Calu3 (cell line): Measurements from ENCODE around the gene C10orf90. TPM values are rescaled to one million over a fixed set of nuclear protein-coding genes. Genes with fewer than 3 reads are reported as not detected.

Source experiments
- BruUV-seq: library from RNA; stranded (reverse); fragments of 400-500 nt; replicated peaks from 2 replicates; lab custom pipeline; 2021; lab: Mats Ljungman, UMichigan
- CTCF ChIA-PET: fragments of 300-600 bp; sonication (Branson Sonifier 250); formaldehyde crosslinking; loops from one replicate; lab custom pipeline; 2022; ENCODE audit warnings: antibody characterized with exemption; lab: Charles Lee
- DNase-seq: peaks from one replicate; pipeline ENCODE4 v3.0.0; 2022
- H3K27ac Mint-ChIP-seq: one replicate; pipeline ENCODE4 v1.8.0; 2022; ENCODE audit warnings: mixed read lengths; ENCODE audit not compliant: unreplicated experiment
- H3K27me3 Mint-ChIP-seq: one replicate; pipeline ENCODE4 v1.8.0; 2022; ENCODE audit warnings: mixed read lengths; ENCODE audit not compliant: unreplicated experiment
- H3K36me3 Mint-ChIP-seq: one replicate; pipeline ENCODE4 v1.8.0; 2022; ENCODE audit warnings: mild to moderate bottlenecking, moderate library complexity, mixed read lengths; ENCODE audit not compliant: insufficient read depth, unreplicated experiment
- H3K4me1 Mint-ChIP-seq: one replicate; pipeline ENCODE4 v1.8.0; 2022; ENCODE audit warnings: mild to moderate bottlenecking, low read depth, mixed read lengths; ENCODE audit not compliant: unreplicated experiment
- H3K4me3 Mint-ChIP-seq: one replicate; pipeline ENCODE4 v1.8.0; 2022; ENCODE audit warnings: mild to moderate bottlenecking, low read depth, moderate library complexity, mixed read lengths; ENCODE audit not compliant: unreplicated experiment
- H3K9me3 Mint-ChIP-seq: one replicate; pipeline ENCODE4 v1.8.0; 2022; ENCODE audit warnings: low read depth, mixed read lengths; ENCODE audit not compliant: unreplicated experiment
- CTCF ChIP-seq: fragments of 200-600 bp; IDR thresholded peaks from one replicate; pipeline ENCODE4 v1.8.0; 2022; ENCODE audit warnings: antibody characterized with exemption; ENCODE audit not compliant: unreplicated experiment
- intact Hi-C: fragments of 100-400 bp; cut with micrococcal nuclease; formaldehyde crosslinking; loops from one replicate; pipeline ENCODE4 v1.10.0; 2022; ENCODE audit not compliant: unreplicated experiment
- total RNA-seq: library from RNA; stranded (reverse); gene quantifications from 2 replicates; pipeline ENCODE4 v1.2.3, GENCODE V29; 2022

C10orf90 gene
- total RNA-seq, 1 experiment from 2014 or later: not detected

- intact Hi-C loops: no loop called here
- no peak for DNase-seq
- CTCF ChIA-PET: no interaction called here
- peaks cover 19% of the 10 kb centered on the region for H3K27me3 Mint-ChIP-seq
- H3K4me1 Mint-ChIP-seq: no peaks in the 10 kb centered on the region
- H3K27ac Mint-ChIP-seq: no peak overlapping the region
- no TSS peak for BruUV-seq
- H3K4me3 Mint-ChIP-seq: no peak overlapping the region
- no peaks in the 10 kb centered on the region for H3K36me3 Mint-ChIP-seq
- H3K9me3 Mint-ChIP-seq: peaks cover 3% of the 10 kb centered on the region
- no peak for TF ChIP-seq CTCF
These were observed 6.6 kb downstream of the C10orf90 start for GRCh38 chr10:126663880-126664279.

- Mint-ChIP-seq H3K36me3 (no peaks in the 10 kb centered on the region), H3K27me3 (peaks cover 19% of the 10 kb centered on the region), H3K9me3 (peaks cover 3% of the 10 kb centered on the region), H3K27ac (no peak overlapping the region), H3K4me1 (no peaks in the 10 kb centered on the region), H3K4me3 (no peak overlapping the region)
- no TSS peak for BruUV-seq
- DNase-seq: no peak
- intact Hi-C loops: no loop called here
- CTCF ChIA-PET: no interaction called here
- TF ChIP-seq CTCF: no peak
These were observed 7.2 kb downstream of the C10orf90 start for GRCh38 chr10:126663328-126663727.

GRCh38 chr10:126661841-126662515 is 8.5 kb downstream of the C10orf90 start:
- CTCF ChIA-PET: no interaction called here
- Mint-ChIP-seq H3K9me3 (peaks cover 3% of the 10 kb centered on the region), H3K4me1 (no peaks in the 10 kb centered on the region), H3K4me3 (no peak overlapping the region), H3K27me3 (peaks cover 19% of the 10 kb centered on the region), H3K36me3 (no peaks in the 10 kb centered on the region), H3K27ac (no peak overlapping the region)
- intact Hi-C loops: no loop called here
- no TSS peak for BruUV-seq
- no peak for TF ChIP-seq CTCF
- DNase-seq: no peak

- no peak for TF ChIP-seq CTCF
These were observed 9.1 kb downstream of the C10orf90 start for GRCh38 chr10:126661356-126661755.

More at GRCh38 chr10:126661356-126661755, 9.1 kb downstream of the C10orf90 start:
- BruUV-seq: no TSS peak
- H3K4me3 Mint-ChIP-seq: no peak overlapping the region
- H3K27me3 Mint-ChIP-seq: peaks cover 19% of the 10 kb centered on the region
- no peak overlapping the region for H3K27ac Mint-ChIP-seq
- H3K4me1 Mint-ChIP-seq: no peaks in the 10 kb centered on the region
- intact Hi-C loops: no loop called here
- H3K36me3 Mint-ChIP-seq: no peaks in the 10 kb centered on the region
- CTCF ChIA-PET: no interaction called here
- peaks cover 3% of the 10 kb centered on the region for H3K9me3 Mint-ChIP-seq
- no peak for DNase-seq
